Thoracic aorta (tissue), 2 donors: ENCODE measurements around the gene HLA-E. TPM values are rescaled to one million over a fixed set of nuclear protein-coding genes. Genes with fewer than 3 reads are reported as not detected.

ENCODE experiments used
- ATAC-seq: fragments of 150-250 bp; one replicate; pipeline ENCODE4 v1.8.0; 2017; ENCODE audit warnings: low read depth; ENCODE audit not compliant: insufficient number of reproducible peaks, low FRiP score
- DNase-seq: peaks from one replicate; pipeline ENCODE4 v3.0.0-alpha.2; 2020; ENCODE audit warnings: low spot score
- H3K27ac ChIP-seq, 2 donors: fragments of 200-600 bp; sonication (generic); 1 replicate in 1 of 2; 2 replicates in 1 of 2; pipeline ENCODE4 v1.5.1; 2016; ENCODE audit warnings: mild to moderate bottlenecking in 2 of 2, moderate library complexity in 2 of 2
- H3K27me3 ChIP-seq: fragments of 200-600 bp; sonication (generic); replicated peaks from 2 replicates; pipeline ENCODE4 v1.6.0; 2016; ENCODE audit warnings: mild to moderate bottlenecking; ENCODE audit not compliant: insufficient read depth
- H3K36me3 ChIP-seq: fragments of 200-600 bp; sonication (generic); one replicate; pipeline ENCODE4 v1.5.1; 2016
- H3K4me1 ChIP-seq, 2 donors: fragments of 200-600 bp; sonication (generic); 1 replicate in 1 of 2; 2 replicates in 1 of 2; pipeline versions ENCODE4 v1.5.1 to v1.6.0; 2016; ENCODE audit warnings: low read depth in 2 of 2, mild to moderate bottlenecking in 1 of 2; ENCODE audit not compliant: control insufficient read depth in 1 of 2
- H3K4me3 ChIP-seq: fragments of 200-600 bp; sonication (generic); 2 replicates; pipeline ENCODE4 v1.5.1; 2016; ENCODE audit warnings: mild to moderate bottlenecking
- H3K9me3 ChIP-seq: fragments of 200-600 bp; sonication (generic); 2 replicates; pipeline ENCODE4 v1.5.1; 2016
- total RNA-seq, 2 donors: library from RNA; depleted of rRNA; stranded (reverse); fragments of >200 nt; gene quantifications; one replicate each; pipeline versions ENCODE4 v1.1.0 to v1.2.3, GENCODE V29; 2016
- TF ChIP-seq, protein P1 (sequence below): fragments of 200-600 bp; sonication (generic); IDR thresholded peaks from one replicate; pipeline ENCODE4 v1.5.1; 2019; ENCODE audit warnings: antibody characterized with exemption

The HLA-E gene
- total RNA-seq, 2 donors from 2014 or later = 507 to 602 TPM

DNA sequence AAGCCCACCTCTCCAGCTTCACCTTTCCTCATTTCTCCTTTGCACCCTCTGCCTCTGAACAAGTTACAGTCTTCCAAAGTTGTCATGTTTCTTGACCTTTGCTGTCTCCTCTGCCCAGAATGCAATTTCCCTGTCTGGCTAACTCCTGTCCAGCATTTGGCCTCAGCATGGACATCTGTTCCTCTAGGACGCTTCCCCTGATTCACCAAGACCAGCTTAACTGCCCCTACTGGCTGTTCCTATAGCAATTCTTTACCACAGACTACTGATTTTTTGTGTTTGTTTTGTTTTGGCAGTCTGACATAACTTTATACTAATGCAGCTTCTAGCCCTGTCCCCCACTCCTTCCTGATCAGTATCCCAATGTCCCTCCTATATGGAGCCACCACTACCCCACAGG is 53.6 kb downstream of the HLA-E start:
- H3K27ac ChIP-seq = no peak overlapping the region
- peaks cover 17% of the 10 kb centered on the region for H3K36me3 ChIP-seq
- no peaks in the 10 kb centered on the region for H3K9me3 ChIP-seq
- TF ChIP-seq, protein P1, sequence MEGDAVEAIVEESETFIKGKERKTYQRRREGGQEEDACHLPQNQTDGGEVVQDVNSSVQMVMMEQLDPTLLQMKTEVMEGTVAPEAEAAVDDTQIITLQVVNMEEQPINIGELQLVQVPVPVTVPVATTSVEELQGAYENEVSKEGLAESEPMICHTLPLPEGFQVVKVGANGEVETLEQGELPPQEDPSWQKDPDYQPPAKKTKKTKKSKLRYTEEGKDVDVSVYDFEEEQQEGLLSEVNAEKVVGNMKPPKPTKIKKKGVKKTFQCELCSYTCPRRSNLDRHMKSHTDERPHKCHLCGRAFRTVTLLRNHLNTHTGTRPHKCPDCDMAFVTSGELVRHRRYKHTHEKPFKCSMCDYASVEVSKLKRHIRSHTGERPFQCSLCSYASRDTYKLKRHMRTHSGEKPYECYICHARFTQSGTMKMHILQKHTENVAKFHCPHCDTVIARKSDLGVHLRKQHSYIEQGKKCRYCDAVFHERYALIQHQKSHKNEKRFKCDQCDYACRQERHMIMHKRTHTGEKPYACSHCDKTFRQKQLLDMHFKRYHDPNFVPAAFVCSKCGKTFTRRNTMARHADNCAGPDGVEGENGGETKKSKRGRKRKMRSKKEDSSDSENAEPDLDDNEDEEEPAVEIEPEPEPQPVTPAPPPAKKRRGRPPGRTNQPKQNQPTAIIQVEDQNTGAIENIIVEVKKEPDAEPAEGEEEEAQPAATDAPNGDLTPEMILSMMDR = no peak
- no peak overlapping the region for H3K4me3 ChIP-seq
- DNase-seq (no peak), ATAC-seq (no peak)
- H3K4me1 ChIP-seq = peaks cover 0 to 8% of the 10 kb centered on the region in 2 donors
- H3K27me3 ChIP-seq = no peaks in the 10 kb centered on the region

Other genes with a start within 250 kb of the HLA-E start
- gene TRIM39, start 162.6 kb upstream of the HLA-E start, total RNA-seq = 10 to 100 TPM; 11.0 to 30.9 TPM
- 10 to 100 TPM; 20.8 to 49.7 TPM for gene RPP21, start 144.4 kb upstream of the HLA-E start, total RNA-seq
- gene GNL1, start 67.0 kb downstream of the HLA-E start, total RNA-seq = 10 to 100 TPM; 32.9 to 39.0 TPM
- gene PRR3, start 67.8 kb downstream of the HLA-E start, total RNA-seq = 10 to 100 TPM in 1 of 2 donors, 1 to 10 TPM in 1; 4.2 to 10.4 TPM
- 10 to 100 TPM; 24.2 to 52.1 TPM for gene ABCF1, start 81.9 kb downstream of the HLA-E start, total RNA-seq
- 10 to 100 TPM; 28.7 to 43.1 TPM for gene PPP1R10, start 127.7 kb downstream of the HLA-E start, total RNA-seq
- 10 to 100 TPM; 23.6 to 27.3 TPM for gene MRPS18B, start 128.3 kb downstream of the HLA-E start, total RNA-seq
- gene ATAT1, start 137.4 kb downstream of the HLA-E start, total RNA-seq = 10 to 100 TPM in 1 of 2 donors, 1 to 10 TPM in 1; 4.1 to 12.2 TPM
- 10 to 100 TPM; 17.1 to 30.3 TPM for gene C6orf136, start 157.6 kb downstream of the HLA-E start, total RNA-seq
- gene DHX16, start 183.5 kb downstream of the HLA-E start, total RNA-seq = 10 to 100 TPM; 27.4 to 55.2 TPM
- gene PPP1R18, start 197.1 kb downstream of the HLA-E start, total RNA-seq = 10 to 100 TPM; 65.7 to 88.2 TPM
- 10 to 100 TPM in 1 of 2 donors, 1 to 10 TPM in 1; 2.3 to 17.1 TPM for gene NRM, start 201.5 kb downstream of the HLA-E start, total RNA-seq
- gene MDC1, start 227.8 kb downstream of the HLA-E start, total RNA-seq = 10 to 100 TPM; 16.6 to 22.6 TPM
- 100 to 1,000 TPM; 172 to 243 TPM for gene TUBB, start 230.8 kb downstream of the HLA-E start, total RNA-seq